DND-41 (cell line): Measurements from ENCODE around the gene TAF9.

Experiments used
- ATAC-seq: fragments of 200-7000 bp; cut with Tn5 transposase; 3 replicates; pipeline ENCODE4 v1.9.1; 2021; ENCODE audit warnings: low read depth; ENCODE audit not compliant: insufficient read depth
- DNase-seq: peaks from one replicate; pipeline ENCODE4 v3.0.0-alpha.2; 2020
- H2AFZ ChIP-seq: 2 replicates; pipeline ENCODE4 v1.6.0; 2012; ENCODE audit warnings: low read depth, low read length
- H3K27ac ChIP-seq: 2 replicates; pipeline ENCODE4 v1.5.1; 2012; ENCODE audit warnings: low read length, inconsistent platforms
- H3K27me3 ChIP-seq: fragments of 200-600 bp; sonication (generic); 2 replicates; pipeline ENCODE4 v1.6.0; 2012; ENCODE audit warnings: low read length, mild to moderate bottlenecking, inconsistent platforms; ENCODE audit not compliant: insufficient read depth, poor library complexity
- H3K36me3 ChIP-seq: 2 replicates; pipeline ENCODE4 v1.5.1; 2012; ENCODE audit warnings: low read length, inconsistent platforms; ENCODE audit not compliant: insufficient read depth
- H3K4me1 ChIP-seq: 2 replicates; pipeline ENCODE4 v1.5.1; 2012; ENCODE audit warnings: mild to moderate bottlenecking, low read length; ENCODE audit not compliant: insufficient read depth
- H3K4me2 ChIP-seq: 2 replicates; pipeline ENCODE4 v1.6.0; 2012; ENCODE audit warnings: mild to moderate bottlenecking, moderate library complexity, low read length, inconsistent platforms; ENCODE audit not compliant: insufficient read depth
- H3K4me3 ChIP-seq, 2 experiments: fragments of 200-600 bp in 1 of 2; shearing (Covaris generic) in 1 of 2; 2 replicates each; pipeline ENCODE4 v1.5.1; 2012 to 2016; ENCODE audit warnings: inconsistent platforms in 2 of 2, low read length in 2 of 2, mild to moderate bottlenecking in 2 of 2, low read depth in 1 of 2, moderate library complexity in 1 of 2
- H3K79me2 ChIP-seq: 2 replicates; pipeline ENCODE4 v1.6.0; 2012; ENCODE audit warnings: low read length, inconsistent platforms; ENCODE audit not compliant: insufficient read depth
- H3K9ac ChIP-seq: 2 replicates; pipeline ENCODE4 v1.6.0; 2012; ENCODE audit warnings: low read depth, mild to moderate bottlenecking, inconsistent platforms, low read length, moderate library complexity
- H3K9me3 ChIP-seq: 2 replicates; pipeline ENCODE4 v1.5.1; 2012; ENCODE audit warnings: low read length, moderate library complexity, mild to moderate bottlenecking, inconsistent platforms; ENCODE audit not compliant: insufficient read depth, severe bottlenecking
- H4K20me1 ChIP-seq: 2 replicates; pipeline ENCODE4 v1.6.0; 2012; ENCODE audit warnings: low read length; ENCODE audit not compliant: insufficient read depth
- CTCF ChIP-seq: IDR thresholded peaks from 2 replicates; pipeline ENCODE4 v1.5.1; 2012; ENCODE audit warnings: borderline replicate concordance, low read length, moderate library complexity, mild to moderate bottlenecking; ENCODE audit not compliant: poor library complexity, severe bottlenecking; ENCODE audit errors: extremely low read depth
- EZH2 ChIP-seq: IDR thresholded peaks from 3 replicates; pipeline ENCODE4 v1.6.1; 2012; ENCODE audit warnings: borderline replicate concordance, low read depth, mild to moderate bottlenecking, moderate library complexity, low read length, inconsistent platforms; ENCODE audit not compliant: severe bottlenecking

The TAF9 gene

GRCh38 chr5:69368458-69369339, 621 bp downstream of the TAF9 start:
- Histone ChIP-seq H2AFZ (peak overlapping the region; percentile 89), H3K9me3 (no peaks in the 10 kb centered on the region), H3K4me2 (peak overlapping the region; percentile 66), H3K4me1 (peaks cover 51% of the 10 kb centered on the region), H3K36me3 (peaks cover 38% of the 10 kb centered on the region), H3K79me2 (peaks cover 93% of the 10 kb centered on the region), H3K4me3 (peak overlapping the region; percentile 86 to 94), H4K20me1 (peaks cover 31% of the 10 kb centered on the region; the same call in 1 of the 2 replicates), H3K27ac (peak overlapping the region; percentile 96), H3K27me3 (no peaks in the 10 kb centered on the region), H3K9ac (peak overlapping the region; percentile 84)
- no peak for TF ChIP-seq CTCF
- no peak for TF ChIP-seq EZH2
- DNase-seq, result peak; percentile 39
- peak; percentile 3; the same call in 2 of the 3 replicates for ATAC-seq

GRCh38 chr5:69367697-69368279, 1.5 kb downstream of the TAF9 start:
- Histone ChIP-seq H3K27me3 (no peaks in the 10 kb centered on the region), H3K4me3 (peak overlapping the region; percentile 86 to 94; a peak in 3 of 4 replicates), H3K4me2 (peak overlapping the region; percentile 66), H3K36me3 (peaks cover 46% of the 10 kb centered on the region), H3K4me1 (peaks cover 50% of the 10 kb centered on the region), H4K20me1 (peaks cover 35% of the 10 kb centered on the region; the same call in 1 of the 2 replicates), H3K79me2 (peaks cover 96% of the 10 kb centered on the region), H2AFZ (no peak overlapping the region), H3K9me3 (no peaks in the 10 kb centered on the region), H3K27ac (peak overlapping the region; percentile 96), H3K9ac (peak overlapping the region; percentile 84)
- no peak for DNase-seq
- TF ChIP-seq EZH2 (no peak), CTCF (no peak)
- ATAC-seq, result no peak

GRCh38 chr5:69364850-69365249, 4.5 kb downstream of the TAF9 start:
- TF ChIP-seq EZH2 (no peak), CTCF (no peak)
- Histone ChIP-seq H3K27me3 (no peaks in the 10 kb centered on the region), H3K9me3 (no peaks in the 10 kb centered on the region), H3K27ac (no peak overlapping the region), H3K4me2 (peak overlapping the region; percentile 12; the same call in 1 of the 2 replicates), H3K9ac (no peak overlapping the region), H3K4me1 (peaks cover 27% of the 10 kb centered on the region), H3K4me3 (no peak overlapping the region), H3K36me3 (peaks cover 58% of the 10 kb centered on the region), H4K20me1 (peaks cover 37% of the 10 kb centered on the region; the same call in 1 of the 2 replicates), H2AFZ (no peak overlapping the region), H3K79me2 (peaks cover 95% of the 10 kb centered on the region)
- no peak for ATAC-seq
- DNase-seq, result no peak
